ENCODE measurements around the gene MGP.

The MGP gene

GRCh38 chr12:14860490-14860889 is 25.2 kb downstream of the MGP start:
- in situ Hi-C loops (cut with HindIII; ENCODE audit: low pct_ligation_motif_present, low sequenced_read_pairs): no loop called here
- TF ChIP-seq, protein P1, sequence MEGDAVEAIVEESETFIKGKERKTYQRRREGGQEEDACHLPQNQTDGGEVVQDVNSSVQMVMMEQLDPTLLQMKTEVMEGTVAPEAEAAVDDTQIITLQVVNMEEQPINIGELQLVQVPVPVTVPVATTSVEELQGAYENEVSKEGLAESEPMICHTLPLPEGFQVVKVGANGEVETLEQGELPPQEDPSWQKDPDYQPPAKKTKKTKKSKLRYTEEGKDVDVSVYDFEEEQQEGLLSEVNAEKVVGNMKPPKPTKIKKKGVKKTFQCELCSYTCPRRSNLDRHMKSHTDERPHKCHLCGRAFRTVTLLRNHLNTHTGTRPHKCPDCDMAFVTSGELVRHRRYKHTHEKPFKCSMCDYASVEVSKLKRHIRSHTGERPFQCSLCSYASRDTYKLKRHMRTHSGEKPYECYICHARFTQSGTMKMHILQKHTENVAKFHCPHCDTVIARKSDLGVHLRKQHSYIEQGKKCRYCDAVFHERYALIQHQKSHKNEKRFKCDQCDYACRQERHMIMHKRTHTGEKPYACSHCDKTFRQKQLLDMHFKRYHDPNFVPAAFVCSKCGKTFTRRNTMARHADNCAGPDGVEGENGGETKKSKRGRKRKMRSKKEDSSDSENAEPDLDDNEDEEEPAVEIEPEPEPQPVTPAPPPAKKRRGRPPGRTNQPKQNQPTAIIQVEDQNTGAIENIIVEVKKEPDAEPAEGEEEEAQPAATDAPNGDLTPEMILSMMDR (IDR thresholded peaks at IDR 0.05; ENCODE audit: low read depth, low read length, missing control alignments): no peak
- no peaks in the 10 kb centered on the region for H3K36me3 ChIP-seq (replicated peaks)
- no peaks in the 10 kb centered on the region for H3K27me3 ChIP-seq (replicated peaks)
- no peak overlapping the region for H3K27ac ChIP-seq
- no peak for DNase-seq
- no peak overlapping the region for H3K4me3 ChIP-seq (ENCODE audit: low read depth, low read length)

- H3K36me3 ChIP-seq (replicated peaks): no peaks in the 10 kb centered on the region
- TF ChIP-seq, protein P1 (IDR thresholded peaks at IDR 0.05; ENCODE audit: low read depth, low read length, missing control alignments): no peak
- no peaks in the 10 kb centered on the region for H3K27me3 ChIP-seq (replicated peaks)
- in situ Hi-C loops (cut with HindIII; ENCODE audit: low pct_ligation_motif_present, low sequenced_read_pairs): no loop called here
- no peak for DNase-seq
- no peak overlapping the region for H3K27ac ChIP-seq
- H3K4me3 ChIP-seq (ENCODE audit: low read depth, low read length): no peak overlapping the region
Observed at GRCh38 chr12:14858513-14858912, 27.1 kb downstream of the MGP start.

GRCh38 chr12:14854586-14855183 is 31.0 kb downstream of the MGP start:
- TF ChIP-seq, protein P1 (IDR thresholded peaks at IDR 0.05; ENCODE audit: low read depth, low read length, missing control alignments): no peak

DNA sequence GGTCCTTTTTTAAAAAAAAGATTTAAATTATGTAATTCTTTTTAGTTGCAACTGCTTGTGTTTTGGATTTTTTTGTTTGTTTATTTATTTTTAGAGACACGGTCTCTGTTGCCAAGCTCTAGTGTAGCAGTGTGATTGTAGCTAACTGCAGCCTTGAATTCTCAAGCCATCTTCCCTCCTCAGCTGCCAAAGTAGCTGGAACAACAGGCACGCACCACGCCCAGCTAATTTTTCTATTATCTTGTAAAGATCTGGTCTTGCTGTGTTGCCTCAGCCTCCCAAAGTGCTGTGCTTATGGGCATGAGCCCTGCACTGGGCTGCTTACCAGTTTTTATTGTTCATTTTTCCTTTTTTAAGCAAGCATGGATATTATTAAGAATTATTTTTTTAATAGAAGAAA is 31.7 kb downstream of the MGP start:
- no peak overlapping the region for H3K4me3 ChIP-seq (ENCODE audit: low read depth, low read length)
- H3K27ac ChIP-seq: no peak overlapping the region
- no peaks in the 10 kb centered on the region for H3K36me3 ChIP-seq (replicated peaks)
- TF ChIP-seq, protein P1 (IDR thresholded peaks at IDR 0.05; ENCODE audit: low read depth, low read length, missing control alignments): no peak
- in situ Hi-C loops (cut with HindIII; ENCODE audit: low pct_ligation_motif_present, low sequenced_read_pairs): no loop called here
- H3K27me3 ChIP-seq (replicated peaks): no peaks in the 10 kb centered on the region
- no peak for DNase-seq

More at GRCh38 chr12:14854586-14855183, 31.0 kb downstream of the MGP start:
- no peak overlapping the region for H3K27ac ChIP-seq
- DNase-seq: no peak
- in situ Hi-C loops (cut with HindIII; ENCODE audit: low pct_ligation_motif_present, low sequenced_read_pairs): no loop called here
- no peaks in the 10 kb centered on the region for H3K27me3 ChIP-seq (replicated peaks)
- H3K36me3 ChIP-seq (replicated peaks): no peaks in the 10 kb centered on the region
- H3K4me3 ChIP-seq (ENCODE audit: low read depth, low read length): no peak overlapping the region

DNA sequence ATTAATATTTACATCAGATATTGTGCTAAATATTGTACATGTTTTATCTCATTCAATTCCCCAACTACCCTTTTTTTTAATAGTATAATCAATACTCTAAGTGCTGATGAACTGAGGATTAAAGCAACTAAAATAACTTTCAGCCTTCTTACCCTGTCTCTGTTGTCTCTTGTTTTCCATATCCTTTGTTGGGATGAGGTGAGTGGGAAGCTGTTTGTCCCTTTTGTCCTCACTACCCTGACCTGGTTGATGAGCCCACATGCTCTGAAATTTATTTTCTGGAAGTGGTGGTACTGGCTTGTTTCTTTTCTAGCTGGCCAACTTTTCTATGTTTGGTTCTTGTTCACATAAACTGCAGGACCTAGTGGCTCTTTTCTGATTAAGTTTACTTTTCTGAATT is 32.8 kb downstream of the MGP start:
- H3K36me3 ChIP-seq (replicated peaks): no peaks in the 10 kb centered on the region

More for the DNA sequence above, 32.8 kb downstream of the MGP start:
- H3K4me3 ChIP-seq (ENCODE audit: low read depth, low read length): no peak overlapping the region
- no peak overlapping the region for H3K27ac ChIP-seq
- H3K27me3 ChIP-seq (replicated peaks): no peaks in the 10 kb centered on the region
- TF ChIP-seq, protein P1 (IDR thresholded peaks at IDR 0.05; ENCODE audit: low read depth, low read length, missing control alignments): no peak
- DNase-seq: no peak
- in situ Hi-C loops (cut with HindIII; ENCODE audit: low pct_ligation_motif_present, low sequenced_read_pairs): no loop called here

Data from brain microvascular endothelial cell (primary cell).